ENCODE results near the gene CUL1.

The CUL1 gene

DNA sequence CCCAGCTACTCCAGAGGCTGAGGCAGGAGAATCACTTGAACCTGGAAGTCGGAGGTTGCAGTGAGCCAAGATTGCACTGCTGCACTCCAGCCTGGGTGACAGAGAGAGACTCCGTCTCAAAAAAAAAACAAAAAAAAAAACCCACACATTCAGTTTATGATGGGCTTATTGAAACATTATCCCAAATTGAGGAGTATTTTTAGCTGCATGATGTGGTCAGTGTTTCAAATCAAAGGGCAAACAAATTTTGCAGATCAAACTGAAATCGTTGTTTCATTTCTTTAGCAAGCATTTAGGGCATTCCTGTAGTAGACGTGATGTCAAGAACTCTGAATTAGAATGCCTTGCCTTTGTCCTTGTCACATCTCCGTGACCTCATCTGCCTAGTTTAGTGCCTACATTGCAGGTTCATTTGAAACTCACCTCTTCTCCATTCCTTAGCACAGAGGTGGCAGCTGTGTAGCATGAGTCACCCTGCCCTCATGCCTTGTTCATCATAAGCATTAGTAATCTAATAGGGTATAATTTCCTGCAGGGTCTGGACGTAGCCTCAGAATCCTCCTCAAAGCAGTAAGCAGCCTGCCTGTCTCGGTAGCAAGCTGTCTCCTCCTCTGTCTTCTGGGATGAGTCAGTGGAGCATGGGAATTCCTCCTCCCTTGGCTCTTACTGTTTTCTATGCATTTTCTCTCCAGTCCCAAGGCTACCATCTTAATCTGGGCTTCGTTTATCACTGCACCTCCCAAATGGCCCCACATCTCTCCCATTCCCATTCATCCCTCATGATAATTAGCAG, 73.8 kb downstream of the CUL1 start:
- no peak for DNase-seq

DNA sequence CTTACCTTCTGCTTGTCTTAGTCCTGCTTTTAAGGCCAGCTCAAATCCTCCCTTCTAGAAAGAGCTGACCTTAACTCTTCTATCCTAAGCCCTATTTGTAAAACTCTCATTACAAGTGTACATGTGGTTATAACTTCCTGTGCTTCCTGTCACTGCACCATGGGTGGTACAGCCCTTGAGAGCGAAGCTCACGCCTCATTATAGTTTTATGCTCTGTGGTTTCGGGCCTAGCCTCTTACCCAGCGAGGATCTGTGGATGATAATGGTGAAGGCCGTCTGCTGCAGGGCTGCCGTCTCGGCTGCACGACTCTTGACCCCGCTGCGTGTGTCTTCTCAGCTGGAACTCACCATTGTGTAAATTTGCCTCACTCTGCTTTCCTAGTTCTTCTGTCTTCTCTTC, 74.6 kb downstream of the CUL1 start:
- DNase-seq = peak; percentile 77

DNA sequence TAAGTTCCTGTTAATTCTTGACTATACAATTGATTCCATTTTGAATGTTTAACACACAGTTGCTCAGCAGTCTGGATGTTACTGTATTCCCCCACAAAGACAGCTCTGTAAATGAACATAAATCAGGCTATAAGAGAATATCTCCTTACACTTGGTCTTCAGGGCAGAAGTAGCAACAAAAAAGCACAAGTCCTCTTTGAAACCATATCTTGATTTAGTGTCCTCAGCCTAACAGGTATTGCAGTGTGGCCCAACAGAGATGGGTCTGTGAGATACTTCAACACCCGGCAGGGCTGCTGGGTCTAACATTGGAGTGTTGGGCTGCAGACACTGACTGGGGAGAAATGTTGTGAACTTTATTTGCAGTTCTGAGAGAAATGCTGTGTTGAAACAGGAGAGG, 75.8 kb downstream of the CUL1 start:
- no peak for DNase-seq

DNA sequence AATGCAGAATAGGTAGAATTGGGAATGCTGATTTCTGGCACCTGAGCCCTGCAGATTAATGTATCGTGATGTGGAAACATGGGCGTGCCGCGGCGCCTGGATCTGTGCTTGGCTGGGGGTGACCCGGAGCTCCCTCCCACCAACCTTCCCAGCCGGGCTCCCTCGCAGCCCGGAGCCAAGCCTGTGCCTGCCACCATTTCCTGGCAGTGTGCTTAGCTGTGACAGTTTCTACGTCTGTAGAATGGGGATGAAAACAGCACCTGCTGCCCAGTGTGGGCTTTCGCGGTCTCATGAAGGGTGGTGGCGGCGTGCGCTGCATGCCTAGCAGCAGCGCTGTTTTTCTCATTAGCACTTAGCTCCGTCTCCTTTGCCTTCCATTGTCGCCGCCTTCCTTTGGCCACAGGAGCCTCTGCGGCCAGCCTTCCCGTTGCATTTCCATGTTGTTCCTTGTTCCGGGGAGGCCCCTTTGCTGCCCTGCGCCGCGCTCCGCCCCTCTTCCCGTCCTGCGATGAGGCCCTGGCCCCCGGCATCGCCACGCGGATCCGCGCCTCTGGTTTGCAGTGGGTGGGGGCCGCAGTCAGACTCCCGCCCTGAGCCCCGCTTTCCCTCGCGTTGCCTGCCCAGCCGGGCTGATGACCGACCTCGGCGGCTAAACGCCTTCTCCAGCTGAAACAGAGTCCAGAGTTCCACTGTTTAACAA, 84.2 kb downstream of the CUL1 start:
- no peak for DNase-seq

DNA sequence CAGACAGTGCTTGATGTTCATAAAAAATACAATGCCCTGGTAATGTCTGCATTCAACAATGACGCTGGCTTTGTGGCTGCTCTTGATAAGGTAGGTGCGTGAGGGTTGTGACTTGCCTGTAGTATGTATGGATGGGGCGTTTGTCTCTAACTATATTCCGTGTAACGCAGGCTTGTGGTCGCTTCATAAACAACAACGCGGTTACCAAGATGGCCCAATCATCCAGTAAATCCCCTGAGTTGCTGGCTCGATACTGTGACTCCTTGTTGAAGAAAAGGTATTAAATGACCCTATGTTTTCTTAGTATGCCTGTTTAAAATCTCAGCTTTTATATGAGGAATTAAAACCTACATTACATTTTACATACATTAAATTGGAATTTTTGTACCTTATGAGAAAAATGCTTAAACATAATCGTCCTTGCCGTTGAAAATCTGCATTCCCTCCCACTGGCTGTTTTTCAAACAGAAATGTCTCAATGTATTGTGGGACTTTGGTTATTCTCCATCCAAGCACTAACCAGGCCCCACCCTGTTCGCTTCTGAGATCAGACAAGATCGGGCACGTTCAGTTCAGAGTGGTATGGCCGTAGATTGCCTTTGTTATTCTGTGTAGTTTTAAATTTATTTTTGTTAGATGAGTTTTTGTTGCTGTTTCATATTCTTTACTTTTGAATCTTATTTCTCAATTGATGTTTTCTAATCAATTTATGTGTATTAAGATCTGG, 85.3 kb downstream of the CUL1 start:
- no peak for DNase-seq

DNA sequence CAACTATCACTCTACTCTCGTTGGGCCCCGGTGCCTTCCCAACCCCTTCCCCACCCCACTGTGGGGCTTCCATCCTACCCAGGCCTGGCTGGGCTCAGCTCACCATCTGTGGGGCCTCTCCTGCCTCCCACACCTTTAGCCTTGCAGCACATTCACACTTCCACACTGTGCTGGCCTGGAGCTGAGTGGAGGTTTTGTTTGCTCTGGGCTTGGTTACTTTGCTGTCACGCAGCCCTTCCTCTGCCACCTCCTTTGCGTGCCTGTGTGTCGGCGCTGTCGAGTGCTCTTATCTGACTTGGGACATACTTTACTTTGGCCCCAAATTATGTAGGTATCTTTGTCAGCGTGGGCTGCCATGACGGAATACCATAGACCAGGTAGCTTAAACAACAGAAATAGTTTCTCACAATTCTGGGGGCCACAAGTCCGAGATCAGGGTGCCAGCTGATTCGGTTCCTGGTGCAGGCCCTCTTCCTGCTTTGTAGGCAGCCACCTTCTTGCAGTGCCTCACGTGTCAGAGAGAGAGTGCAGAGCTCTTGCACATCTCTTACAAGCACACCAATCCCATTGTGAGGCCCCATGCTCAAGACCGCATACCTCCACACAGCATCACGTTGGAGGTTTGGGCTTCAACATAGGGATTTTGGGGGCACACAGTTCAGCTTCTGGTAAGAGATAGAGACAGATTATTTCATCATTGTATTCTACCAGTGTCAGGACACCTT, 89.0 kb downstream of the CUL1 start:
- no peak for DNase-seq

DNA sequence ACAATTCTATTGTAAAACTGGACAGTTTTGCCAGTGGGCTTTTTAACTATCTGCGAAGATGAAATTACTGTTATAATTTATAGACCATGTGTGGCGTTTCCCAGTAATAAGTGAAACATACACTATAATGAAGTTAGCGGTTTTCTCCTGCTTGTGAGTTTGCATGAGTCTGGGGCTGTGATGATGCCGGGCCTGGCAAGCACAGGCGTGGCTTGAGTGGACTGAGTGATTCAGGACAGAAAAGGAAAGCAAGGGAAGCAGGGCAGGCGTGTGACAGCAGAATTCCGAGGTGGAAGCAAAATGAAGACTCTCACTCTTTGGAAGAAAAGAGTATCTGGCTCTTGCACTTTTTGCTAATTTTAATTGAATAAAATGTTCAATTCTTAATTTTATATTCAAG, 90.5 kb downstream of the CUL1 start:
- no peak for DNase-seq

DNA sequence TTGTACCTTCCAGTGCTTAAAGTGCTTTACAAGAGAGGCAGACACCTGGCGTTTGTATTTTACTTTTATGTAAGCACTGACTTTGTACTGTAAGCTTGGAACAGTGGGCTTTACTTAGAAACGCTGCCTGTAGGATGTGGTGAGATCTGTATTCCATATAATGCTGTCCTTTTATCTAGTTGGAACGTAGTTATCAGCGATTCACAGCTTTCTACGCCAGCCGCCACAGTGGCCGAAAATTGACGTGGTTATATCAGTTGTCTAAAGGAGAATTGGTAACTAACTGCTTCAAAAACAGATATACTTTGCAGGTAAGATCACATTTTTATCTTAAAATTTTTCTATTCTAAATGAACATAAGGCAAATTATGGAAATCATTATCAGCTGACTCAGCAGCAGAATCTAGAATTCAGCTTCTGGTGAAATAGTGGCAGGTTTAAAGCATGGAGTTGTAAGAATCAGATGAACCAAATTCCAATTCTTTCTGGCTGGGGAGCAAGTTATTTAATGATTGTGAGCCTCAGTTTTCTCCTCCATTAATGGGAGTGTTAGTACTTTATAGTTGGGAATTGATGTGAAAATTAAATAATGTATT, 91.5 kb downstream of the CUL1 start:
- DNase-seq = no peak

DNA sequence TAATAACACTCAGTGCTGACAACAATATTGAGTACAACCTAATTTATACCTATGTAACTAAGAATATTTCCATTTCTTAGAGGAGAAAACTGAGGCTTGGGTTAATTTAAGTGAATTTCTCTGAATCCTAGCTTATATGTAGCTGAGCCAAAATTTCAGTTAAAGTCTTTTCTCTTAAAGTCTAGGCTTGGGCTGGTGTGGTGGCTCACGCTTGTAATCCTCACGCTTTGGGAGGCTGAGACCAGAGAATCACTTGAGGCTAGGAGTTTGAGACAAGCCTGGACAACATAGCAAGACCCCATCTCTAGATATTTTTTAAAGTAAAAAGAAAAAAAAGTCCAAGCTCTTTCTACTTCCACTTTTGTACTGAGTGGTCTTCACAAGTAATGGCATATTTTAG, 92.1 kb downstream of the CUL1 start:
- no peak for DNase-seq

DNA sequence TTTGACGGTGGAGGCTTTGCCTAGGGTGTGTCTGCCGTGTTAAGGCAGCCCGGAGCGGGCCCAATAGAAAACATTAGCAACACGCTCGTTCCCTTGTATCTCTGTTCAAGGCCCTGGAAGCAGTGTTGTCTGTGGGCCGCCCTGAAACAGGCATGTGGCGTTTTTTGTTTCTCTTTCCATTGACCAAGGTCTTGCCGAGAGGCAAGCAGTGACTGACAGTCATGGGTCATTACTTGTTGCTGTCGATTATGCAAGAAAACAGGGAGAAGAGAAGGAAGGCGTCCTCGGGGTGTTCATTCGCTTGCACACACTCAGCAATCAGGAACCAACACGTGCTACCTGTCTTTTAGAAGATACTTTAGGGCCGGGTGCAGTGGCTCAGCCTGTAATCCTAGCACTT, 92.8 kb downstream of the CUL1 start:
- DNase-seq = no peak

DNA sequence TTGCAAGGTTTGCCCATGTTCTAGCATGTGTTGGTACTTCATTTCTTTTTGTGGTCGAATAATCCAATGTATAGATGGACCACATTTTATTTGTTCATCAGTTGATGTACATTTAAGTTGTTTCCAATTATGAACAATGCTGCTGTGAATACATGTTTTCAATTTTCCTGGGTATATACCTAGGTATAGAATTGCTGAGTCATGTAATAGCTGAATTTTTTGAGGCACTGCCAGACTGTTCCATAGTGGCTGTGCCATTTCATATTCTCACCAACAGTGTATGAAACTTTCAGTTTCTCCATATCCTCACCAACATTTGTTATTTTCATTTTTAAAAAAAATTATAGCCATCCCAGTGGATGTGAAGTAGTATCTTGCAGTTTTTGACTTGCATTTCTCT, 94.9 kb downstream of the CUL1 start:
- DNase-seq = no peak

DNA sequence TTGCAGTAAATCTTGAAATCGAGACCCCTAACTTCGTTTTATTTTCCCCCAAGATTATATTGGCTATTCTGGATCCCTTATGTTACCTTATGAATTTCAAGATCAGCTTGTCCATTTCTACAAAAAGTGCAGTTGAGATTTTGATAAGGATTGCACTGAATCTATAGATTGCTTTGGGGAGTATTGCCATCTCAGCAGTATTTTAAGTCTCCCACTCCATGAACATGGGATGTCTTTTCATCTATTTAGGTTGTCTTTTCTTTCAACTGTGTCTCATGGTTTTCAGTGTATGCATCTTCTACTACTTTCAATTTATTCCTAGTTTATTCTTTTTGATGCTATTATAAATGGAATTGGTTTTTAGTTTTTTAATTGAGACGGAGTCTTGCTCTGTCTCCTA, 95.8 kb downstream of the CUL1 start:
- no peak for DNase-seq

DNA sequence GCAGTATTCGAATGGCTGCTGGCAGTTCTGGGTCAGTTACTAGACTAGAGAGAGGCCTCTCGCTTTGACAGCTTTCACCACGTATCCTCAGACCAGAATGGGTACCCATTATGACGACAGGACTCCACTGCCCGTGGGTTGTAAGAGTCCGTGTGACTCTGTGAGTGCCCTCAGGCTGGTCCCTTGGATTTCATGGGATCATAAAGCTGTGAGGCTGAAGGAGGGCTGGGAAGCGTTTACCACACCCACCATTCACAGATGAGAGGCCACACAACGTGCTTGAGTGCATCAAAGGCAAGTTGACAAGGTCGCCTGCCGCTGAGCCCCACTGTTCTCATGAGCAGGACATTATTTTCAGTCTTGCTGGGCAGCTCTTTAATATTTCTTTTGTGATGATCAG, 98.1 kb downstream of the CUL1 start:
- no peak for DNase-seq

DNA sequence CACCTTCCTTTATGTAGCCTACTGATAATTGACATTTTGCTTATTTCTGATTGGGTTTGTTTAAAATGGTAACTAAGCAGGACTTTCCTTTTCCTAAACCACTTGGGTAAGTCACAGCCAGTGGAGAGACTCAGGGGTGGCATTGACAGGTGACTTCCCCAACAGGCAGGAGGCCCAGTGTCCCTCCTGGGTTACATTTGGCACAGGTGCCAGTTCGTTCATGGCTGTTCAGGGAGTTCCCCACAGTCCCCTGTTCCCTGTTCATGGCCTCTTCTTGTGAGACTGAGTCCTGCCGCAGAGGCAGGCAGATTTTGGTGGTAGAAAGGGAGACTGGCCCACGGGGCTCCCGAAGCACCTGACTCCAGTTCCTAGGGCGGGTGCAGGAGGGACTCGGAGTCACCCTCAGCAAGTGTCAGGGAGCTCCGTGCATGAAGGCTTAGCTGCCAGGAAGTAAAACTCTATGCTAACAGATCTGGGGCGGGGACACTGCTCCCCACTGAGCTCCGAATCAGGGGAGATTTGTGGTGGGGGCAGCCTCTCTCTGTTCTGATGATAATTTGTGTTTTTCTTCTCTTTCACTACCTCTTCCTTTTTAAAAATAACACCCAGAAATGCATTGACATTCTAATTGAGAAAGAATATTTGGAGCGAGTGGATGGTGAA, 101.3 kb downstream of the CUL1 start:
- no peak for DNase-seq

DNA sequence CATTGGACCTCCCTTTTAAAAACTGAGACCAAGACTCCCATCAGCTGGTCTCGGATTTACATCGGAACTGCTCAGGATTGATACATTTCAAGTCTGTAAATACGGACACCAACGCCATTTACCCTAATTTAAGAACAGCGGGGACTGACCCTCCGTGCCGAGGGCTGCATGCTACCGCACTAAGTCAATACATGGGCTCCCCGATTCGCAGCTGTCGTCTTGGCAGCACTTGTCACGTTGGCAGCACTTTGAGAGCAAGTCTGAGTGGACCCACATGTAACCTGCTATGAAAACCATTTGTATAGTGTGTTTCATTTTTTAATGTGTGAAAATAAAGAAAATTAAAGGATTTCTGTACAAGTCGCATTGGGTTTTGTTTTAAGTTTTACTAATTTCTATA, 102.0 kb downstream of the CUL1 start:
- no peak for DNase-seq

DNA sequence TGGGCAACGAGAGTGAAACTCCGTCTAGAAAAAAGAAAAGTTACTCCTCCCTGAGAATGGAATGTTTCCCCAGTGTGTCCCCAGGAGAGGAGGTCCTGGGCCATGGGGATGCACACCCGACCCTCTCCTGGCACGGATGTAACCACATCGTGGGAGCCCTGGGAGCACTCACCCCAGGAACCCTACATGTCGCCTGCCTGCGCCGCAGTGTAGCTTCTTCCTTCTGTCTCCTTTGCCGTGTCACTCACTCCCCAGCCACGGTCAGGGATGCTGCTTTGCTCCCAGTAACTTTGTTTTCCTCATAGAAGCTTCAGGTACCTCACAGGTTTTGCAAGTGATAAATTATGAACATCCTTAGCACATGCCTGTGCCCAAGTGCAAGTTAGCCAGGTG, 103.4 kb downstream of the CUL1 start:
- DNase-seq = no peak

DNA sequence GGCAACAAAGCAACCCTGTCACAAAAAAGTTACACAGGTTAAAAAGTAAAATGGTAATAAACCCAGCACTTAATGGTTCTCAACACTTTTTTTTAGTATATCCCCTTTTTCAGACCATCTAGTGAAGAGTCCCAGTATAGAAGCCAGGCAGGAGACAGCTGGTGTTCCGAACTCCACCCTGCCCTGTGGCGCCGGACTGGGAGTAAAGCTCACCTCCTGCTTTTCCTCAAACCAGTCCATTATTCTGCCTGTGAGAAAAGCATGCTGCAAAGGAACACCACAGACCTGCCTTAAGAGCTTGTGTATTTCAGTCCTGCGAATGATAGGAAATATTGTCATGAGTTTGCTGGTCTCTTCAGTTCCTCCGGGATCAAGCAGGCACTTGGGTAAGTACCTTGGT, 104.4 kb downstream of the CUL1 start:
- no peak for DNase-seq

DNA sequence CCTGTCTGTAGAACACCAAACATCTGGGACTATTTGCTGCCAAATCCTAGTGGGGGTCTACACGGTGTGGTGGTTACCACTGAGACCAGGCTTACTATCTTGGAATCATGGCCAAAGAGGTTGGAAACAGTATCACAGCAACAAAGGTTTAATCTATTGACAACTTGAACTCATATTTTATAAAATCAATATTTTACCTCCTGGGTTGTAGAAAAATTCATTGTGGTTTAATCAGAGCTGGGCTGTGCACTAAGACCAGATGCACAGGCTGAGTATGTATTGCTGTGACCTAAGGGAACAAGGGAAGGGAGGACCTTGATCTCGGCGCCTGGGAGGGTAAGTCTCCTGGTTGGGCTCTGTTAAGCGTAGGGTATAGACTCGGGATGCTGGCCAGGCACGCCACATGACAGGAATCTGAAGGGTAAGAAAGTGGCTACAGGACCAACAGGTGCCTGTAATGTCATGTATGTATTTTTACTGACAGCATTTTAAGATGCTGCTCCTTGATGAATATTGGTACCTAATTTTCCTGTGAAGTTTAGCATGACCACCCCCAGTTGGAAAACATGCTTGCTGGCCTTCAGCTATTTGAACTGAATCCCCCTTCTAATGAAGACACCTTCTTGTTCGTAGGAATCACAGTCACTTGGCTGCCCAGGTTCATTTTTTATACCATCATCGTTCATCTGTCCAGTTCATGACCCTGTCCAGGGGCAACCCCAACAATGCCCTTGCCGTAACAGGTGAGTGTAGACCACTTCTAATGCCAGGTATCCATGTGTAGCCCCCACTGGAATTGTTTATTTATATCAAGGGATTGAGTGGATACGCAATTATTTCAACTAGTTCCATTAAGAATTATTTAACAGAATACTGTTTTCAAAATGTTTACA, 105.9 kb downstream of the CUL1 start:
- no peak for DNase-seq

DNA sequence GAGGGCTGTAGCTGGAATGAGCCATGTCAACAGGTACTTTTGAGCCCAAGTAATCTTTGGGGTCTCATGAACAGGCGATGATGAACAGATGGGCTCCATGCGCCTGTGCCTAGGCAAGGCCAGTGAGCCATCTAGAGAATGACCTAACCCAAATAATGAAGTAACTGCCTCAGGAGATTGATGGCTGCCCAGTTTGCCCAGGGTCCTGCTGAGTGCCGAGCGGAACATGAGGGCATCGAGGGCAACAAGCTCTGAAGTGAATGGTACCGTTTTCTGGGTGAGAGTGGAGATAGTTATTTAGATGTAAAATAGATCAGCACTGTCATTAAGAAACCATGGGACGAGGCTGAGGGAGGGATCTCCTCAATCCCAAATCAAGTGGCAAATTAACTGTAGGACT, 107.5 kb downstream of the CUL1 start:
- no peak for DNase-seq

DNA sequence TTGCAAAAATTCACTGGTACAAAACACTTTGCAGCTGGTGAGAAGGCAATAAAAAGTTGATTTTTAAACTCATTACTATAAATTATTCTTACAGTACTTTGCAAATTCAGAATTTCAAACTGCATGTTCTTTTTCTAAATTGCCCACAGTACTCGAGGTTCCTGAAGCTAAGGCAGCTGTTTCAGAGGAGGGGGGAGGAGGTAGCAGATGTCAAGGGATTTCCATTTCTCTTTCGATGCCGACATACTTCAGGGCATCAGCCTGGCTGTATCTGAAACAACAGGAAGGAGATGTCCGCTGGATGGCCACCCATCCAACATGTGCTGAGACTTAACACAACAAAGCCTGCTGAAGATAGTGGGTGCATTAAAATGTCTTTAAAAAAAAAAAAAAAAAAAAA, 108.7 kb downstream of the CUL1 start:
- no peak for DNase-seq

DNA sequence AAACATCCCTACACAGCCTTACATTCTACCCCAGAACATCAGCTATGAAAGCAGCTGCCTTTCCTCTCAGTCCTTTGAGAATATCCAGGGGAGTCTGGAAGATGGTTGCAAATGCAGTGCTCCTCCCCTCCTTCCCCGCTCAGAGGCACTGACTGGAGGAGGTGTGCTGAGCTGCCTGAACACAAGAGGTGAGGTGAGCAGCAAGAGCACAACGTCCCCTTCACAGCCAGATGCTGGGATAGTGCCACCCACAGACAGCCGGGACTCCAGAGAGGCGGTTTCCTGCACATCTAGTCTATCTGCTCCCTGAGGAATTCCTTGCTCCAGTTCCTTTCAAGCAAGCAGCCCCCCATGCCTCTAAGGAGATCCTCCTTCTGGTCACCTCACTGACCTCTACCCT, 111.2 kb downstream of the CUL1 start:
- no peak for DNase-seq
